GM23338 (cell line): Measurements from ENCODE around the gene DCUN1D4. TPM values are rescaled to one million over a fixed set of nuclear protein-coding genes. Genes with fewer than 3 reads are reported as not detected.

Experiments used
- ATAC-seq: fragments of 200-7000 bp; cut with Tn5 transposase; 3 replicates; pipeline ENCODE4 v1.9.1; 2020
- DNase-seq: peaks from one replicate; pipeline ENCODE4 v3.0.0-alpha.2; 2015; ENCODE audit warnings: low spot score
- H2AFZ ChIP-seq: fragments of 200-600 bp; sonication (generic); 2 replicates; pipeline ENCODE4 v1.8.0; 2016; ENCODE audit warnings: antibody characterized with exemption, mild to moderate bottlenecking, moderate library complexity
- H3F3A ChIP-seq: fragments of 200-600 bp; sonication (generic); replicated peaks from 2 replicates; pipeline ENCODE4 v1.8.0; 2017; ENCODE audit warnings: antibody characterized with exemption, mixed run types, low read depth
- H3K27ac ChIP-seq: fragments of 200-600 bp; sonication (generic); 2 replicates; pipeline ENCODE4 v1.6.1; 2016; ENCODE audit warnings: low read depth
- H3K27me3 ChIP-seq: fragments of 200-600 bp; sonication (generic); 2 replicates; pipeline ENCODE4 v1.8.0; 2016; ENCODE audit warnings: mild to moderate bottlenecking, mixed run types, moderate library complexity; ENCODE audit not compliant: insufficient read depth
- H3K36me3 ChIP-seq: fragments of 200-600 bp; sonication (generic); 2 replicates; pipeline ENCODE4 v1.8.0; 2016; ENCODE audit warnings: mild to moderate bottlenecking; ENCODE audit not compliant: insufficient read depth
- H3K4me1 ChIP-seq: fragments of 200-600 bp; sonication (generic); 2 replicates; pipeline ENCODE4 v1.8.0; 2016; ENCODE audit warnings: mild to moderate bottlenecking, moderate library complexity; ENCODE audit not compliant: insufficient read depth
- H3K4me2 ChIP-seq: fragments of 200-600 bp; sonication (generic); 2 replicates; pipeline ENCODE4 v1.7.1; 2017; ENCODE audit warnings: mixed run types
- H3K4me3 ChIP-seq: fragments of 200-600 bp; sonication (generic); 2 replicates; pipeline ENCODE4 v1.6.1; 2016; ENCODE audit warnings: mixed run types
- H3K79me2 ChIP-seq: fragments of 200-600 bp; sonication (generic); replicated peaks from 2 replicates; pipeline ENCODE4 v1.8.0; 2017; ENCODE audit warnings: mild to moderate bottlenecking; ENCODE audit not compliant: insufficient read depth
- H3K9me2 ChIP-seq: fragments of 200-600 bp; sonication (generic); 2 replicates; pipeline ENCODE4 v1.8.0; 2017; ENCODE audit not compliant: insufficient read depth
- H4K20me1 ChIP-seq: fragments of 200-600 bp; sonication (generic); replicated peaks from 2 replicates; pipeline ENCODE4 v1.8.0; 2017; ENCODE audit warnings: mild to moderate bottlenecking; ENCODE audit not compliant: insufficient read depth
- H3K27ac Mint-ChIP-seq: 2 replicates; pipeline ENCODE4 v1.8.0; 2020; ENCODE audit warnings: inconsistent platforms, mild to moderate bottlenecking, moderate library complexity, mixed read lengths
- H3K27me3 Mint-ChIP-seq: 3 replicates; pipeline ENCODE4 v1.8.0; 2022; ENCODE audit warnings: low read depth, mild to moderate bottlenecking, moderate library complexity, mixed read lengths, inconsistent platforms; ENCODE audit not compliant: insufficient read depth, poor library complexity
- H3K36me3 Mint-ChIP-seq: 3 replicates; pipeline ENCODE4 v1.8.0; 2021; ENCODE audit warnings: low read depth, mild to moderate bottlenecking, inconsistent platforms, moderate library complexity, mixed read lengths
- H3K4me1 Mint-ChIP-seq: 3 replicates; pipeline ENCODE4 v1.8.0; 2020; ENCODE audit warnings: mild to moderate bottlenecking, inconsistent platforms, mixed read lengths
- H3K4me3 Mint-ChIP-seq: 3 replicates; pipeline ENCODE4 v1.8.0; 2021; ENCODE audit warnings: moderate library complexity, mild to moderate bottlenecking, inconsistent platforms, mixed read lengths
- H3K9me3 Mint-ChIP-seq: 3 replicates; pipeline ENCODE4 v1.8.0; 2020; ENCODE audit warnings: moderate library complexity, mild to moderate bottlenecking, inconsistent platforms, mixed read lengths
- CTCF ChIP-seq, 2 experiments: fragments of 200-600 bp in 1 of 2; sonication (generic) in 1 of 2; conservative IDR thresholded peaks; 2 replicates each; pipeline versions ENCODE4 v1.5.1 to v1.6.1; 2016 to 2017; ENCODE audit warnings: antibody characterized with exemption in 2 of 2, low read depth in 2 of 2, mild to moderate bottlenecking in 2 of 2, moderate library complexity in 1 of 2
- ETS1 ChIP-seq: IDR thresholded peaks from 2 replicates; pipeline ENCODE4 v1.6.1; 2016; ENCODE audit warnings: antibody characterized with exemption
- EZH2 ChIP-seq: fragments of 200-600 bp; sonication (generic); IDR thresholded peaks from one replicate; pipeline ENCODE4 v1.8.0; 2017; ENCODE audit warnings: antibody characterized with exemption, mild to moderate bottlenecking, low read depth; ENCODE audit not compliant: unreplicated experiment
- EZH2phosphoT487 ChIP-seq: fragments of 200-600 bp; sonication (generic); IDR thresholded peaks from one replicate; pipeline ENCODE4 v1.8.1; 2018; ENCODE audit warnings: antibody characterized with exemption; ENCODE audit not compliant: unreplicated experiment
- JUNB ChIP-seq: IDR thresholded peaks from one replicate; pipeline ENCODE4 v1.6.1; 2016; ENCODE audit warnings: antibody characterized with exemption; ENCODE audit not compliant: unreplicated experiment
- NANOG ChIP-seq: IDR thresholded peaks from 2 replicates; pipeline ENCODE4 v1.6.1; 2016; ENCODE audit warnings: antibody characterized with exemption, borderline replicate concordance
- POLR2AphosphoS5 ChIP-seq: IDR thresholded peaks from 2 replicates; pipeline ENCODE4 v1.6.1; 2016; ENCODE audit warnings: antibody characterized with exemption, low read depth
- STAT1 ChIP-seq: IDR thresholded peaks from one replicate; pipeline ENCODE4 v1.6.1; 2016; ENCODE audit warnings: antibody characterized with exemption; ENCODE audit not compliant: unreplicated experiment
- ZNF331 ChIP-seq: fragments of 250-450 bp; sonication (Bioruptor Pico); IDR thresholded peaks from 2 replicates; pipeline ENCODE4 v1.5.0; 2020; ENCODE audit warnings: low read depth, mild to moderate bottlenecking, moderate library complexity
- ZNF462 ChIP-seq: fragments of 250-450 bp; sonication (Bioruptor Pico); IDR thresholded peaks from 2 replicates; pipeline ENCODE4 v1.5.0; 2020; ENCODE audit warnings: mild to moderate bottlenecking, moderate library complexity
- polyA plus RNA-seq: library from polyadenylated mRNA; unstranded; fragments of >200 nt; fragmentation: Nextera tagmentation; extraction: Ambion mirVana; gene quantifications from 2 replicates; pipeline ENCODE4 v1.2.1, GENCODE V29; 2016
- total RNA-seq: library from RNA; depleted of rRNA; stranded (reverse); fragments of >200 nt; shearing (Covaris generic); gene quantifications from 2 replicates; pipeline ENCODE4 v1.2.3, GENCODE V29; 2014

DCUN1D4 gene
- total and polyA plus RNA-seq, 2 experiments from 2014 or later, result 26.1 to 54.8 TPM

- Histone ChIP-seq H3K36me3 (no peaks in the 10 kb centered on the region), H3K4me3 (no peak overlapping the region), H3K4me1 (no peaks in the 10 kb centered on the region), H3K9me2 (no peaks in the 10 kb centered on the region), H3K4me2 (no peak overlapping the region), H4K20me1 (no peaks in the 10 kb centered on the region), H3K27ac (no peak overlapping the region), H3F3A (no peaks in the 10 kb centered on the region), H2AFZ (no peak overlapping the region), H3K27me3 (no peaks in the 10 kb centered on the region), H3K79me2 (no peaks in the 10 kb centered on the region)
- peaks cover 14% of the 10 kb centered on the region for H3K9me3 Mint-ChIP-seq
- DNase-seq (no peak), ATAC-seq (no peak)
- H3K27ac Mint-ChIP-seq, result no peak overlapping the region
- H3K27me3 Mint-ChIP-seq, result peaks cover 4% of the 10 kb centered on the region
- no peak overlapping the region for H3K4me3 Mint-ChIP-seq
- H3K4me1 Mint-ChIP-seq, result no peaks in the 10 kb centered on the region
- TF ChIP-seq STAT1, result no peak
- TF ChIP-seq ETS1, result no peak
- peaks cover 8% of the 10 kb centered on the region; the same call in 2 of the 3 replicates for H3K36me3 Mint-ChIP-seq
These were observed 115.4 kb downstream of the DCUN1D4 start for GRCh38 chr4:51958199-51958968.

- Mint-ChIP-seq H3K36me3 (no peaks in the 10 kb centered on the region; the same call in 2 of the 3 replicates), H3K4me3 (no peak overlapping the region), H3K27me3 (peaks cover 1% of the 10 kb centered on the region), H3K9me3 (no peaks in the 10 kb centered on the region; the same call in 2 of the 3 replicates), H3K4me1 (peaks cover 4% of the 10 kb centered on the region; the same call in 2 of the 3 replicates), H3K27ac (no peak overlapping the region; the same call in 1 of the 2 replicates)
- H3F3A ChIP-seq, result no peaks in the 10 kb centered on the region
- H2AFZ ChIP-seq, result no peak overlapping the region
- H3K27me3 ChIP-seq, result no peaks in the 10 kb centered on the region
- peaks cover 7% of the 10 kb centered on the region; the same call in 1 of the 2 replicates for H3K4me1 ChIP-seq
- H4K20me1 ChIP-seq, result no peaks in the 10 kb centered on the region
- ATAC-seq (no peak), DNase-seq (no peak)
- no peaks in the 10 kb centered on the region for H3K9me2 ChIP-seq
- no peaks in the 10 kb centered on the region for H3K79me2 ChIP-seq
- no peak overlapping the region for H3K4me2 ChIP-seq
- H3K4me3 ChIP-seq, result no peak overlapping the region
- no peak overlapping the region for H3K27ac ChIP-seq
- H3K36me3 ChIP-seq, result no peaks in the 10 kb centered on the region
- TF ChIP-seq STAT1, result no peak
- no peak for TF ChIP-seq ZNF331 (CRISPR knock-in tag)
- TF ChIP-seq CTCF (conservative IDR thresholded peaks at IDR 0.05; ENCODE audit: low read depth in 2 of 2), result no peak
- no peak for TF ChIP-seq EZH2
- TF ChIP-seq EZH2phosphoT487, result no peak
- TF ChIP-seq ZNF462, result no peak
- no peak for TF ChIP-seq JUNB
- no peak for TF ChIP-seq NANOG
- TF ChIP-seq ETS1, result no peak
- TF ChIP-seq POLR2AphosphoS5, result no peak
These were observed 117.5 kb downstream of the DCUN1D4 start for GRCh38 chr4:51960486-51960885.
